ENCODE measurements around the gene KCND3. TPM values are rescaled to one million over a fixed set of nuclear protein-coding genes. Genes with fewer than 3 reads are reported as not detected.

The KCND3 gene
- 0.31 to 0.47 TPM (median 0.42 TPM) in 3 replicates for total RNA-seq

- DNase-seq (ENCODE audit: low spot score in 2 of 2, unreplicated experiment in 2 of 2) = peak; percentile 23 to 63
- Mint-ChIP-seq H3K4me3 (peak within 1 kb of the TSS; percentile 71), H3K27me3 (ENCODE audit: low read depth) (peaks cover 92% of the 10 kb centered on the region), H3K36me3 (no peaks in the 10 kb centered on the region), H3K27ac (no peak within 1 kb of the TSS), H3K9me3 (no peaks in the 10 kb centered on the region), H3K4me1 (peaks cover 16% of the 10 kb centered on the region)
- TF ChIP-seq, protein P1, sequence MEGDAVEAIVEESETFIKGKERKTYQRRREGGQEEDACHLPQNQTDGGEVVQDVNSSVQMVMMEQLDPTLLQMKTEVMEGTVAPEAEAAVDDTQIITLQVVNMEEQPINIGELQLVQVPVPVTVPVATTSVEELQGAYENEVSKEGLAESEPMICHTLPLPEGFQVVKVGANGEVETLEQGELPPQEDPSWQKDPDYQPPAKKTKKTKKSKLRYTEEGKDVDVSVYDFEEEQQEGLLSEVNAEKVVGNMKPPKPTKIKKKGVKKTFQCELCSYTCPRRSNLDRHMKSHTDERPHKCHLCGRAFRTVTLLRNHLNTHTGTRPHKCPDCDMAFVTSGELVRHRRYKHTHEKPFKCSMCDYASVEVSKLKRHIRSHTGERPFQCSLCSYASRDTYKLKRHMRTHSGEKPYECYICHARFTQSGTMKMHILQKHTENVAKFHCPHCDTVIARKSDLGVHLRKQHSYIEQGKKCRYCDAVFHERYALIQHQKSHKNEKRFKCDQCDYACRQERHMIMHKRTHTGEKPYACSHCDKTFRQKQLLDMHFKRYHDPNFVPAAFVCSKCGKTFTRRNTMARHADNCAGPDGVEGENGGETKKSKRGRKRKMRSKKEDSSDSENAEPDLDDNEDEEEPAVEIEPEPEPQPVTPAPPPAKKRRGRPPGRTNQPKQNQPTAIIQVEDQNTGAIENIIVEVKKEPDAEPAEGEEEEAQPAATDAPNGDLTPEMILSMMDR (IDR thresholded peaks at IDR 0.05; ENCODE audit: unreplicated experiment) = no peak
These were observed at the start of gene KCND3 for GRCh38 chr1:111989531-111990025. Gene KCND3, minus strand, starts transcription at chr1:111989668.

- no peak overlapping the region for H3K27ac Mint-ChIP-seq
These were observed 44.8 kb upstream of the KCND3 start for GRCh38 chr1:112034277-112034676.

GRCh38 chr1:112033439-112034120, 44.1 kb upstream of the KCND3 start:
- no peak overlapping the region for H3K27ac Mint-ChIP-seq
- TF ChIP-seq, protein P1 (IDR thresholded peaks at IDR 0.05; ENCODE audit: unreplicated experiment) = no peak
- H3K27me3 Mint-ChIP-seq (ENCODE audit: low read depth) = peaks cover 26% of the 10 kb centered on the region

More at GRCh38 chr1:112034277-112034676, 44.8 kb upstream of the KCND3 start:
- no peak for DNase-seq (ENCODE audit: low spot score in 2 of 2, unreplicated experiment in 2 of 2)
- H3K4me1 Mint-ChIP-seq = no peaks in the 10 kb centered on the region
- no peaks in the 10 kb centered on the region for H3K9me3 Mint-ChIP-seq
- TF ChIP-seq, protein P1 (IDR thresholded peaks at IDR 0.05; ENCODE audit: unreplicated experiment) = no peak
- H3K36me3 Mint-ChIP-seq = no peaks in the 10 kb centered on the region
- H3K4me3 Mint-ChIP-seq = no peak overlapping the region
- peaks cover 21% of the 10 kb centered on the region for H3K27me3 Mint-ChIP-seq (ENCODE audit: low read depth)

GRCh38 chr1:112030157-112030556, 40.7 kb upstream of the KCND3 start:
- Mint-ChIP-seq H3K4me3 (no peak overlapping the region), H3K9me3 (no peaks in the 10 kb centered on the region), H3K4me1 (no peaks in the 10 kb centered on the region), H3K27ac (no peak overlapping the region), H3K36me3 (no peaks in the 10 kb centered on the region), H3K27me3 (ENCODE audit: low read depth) (peaks cover 36% of the 10 kb centered on the region)
- TF ChIP-seq, protein P1 (IDR thresholded peaks at IDR 0.05; ENCODE audit: unreplicated experiment) = no peak
- DNase-seq (ENCODE audit: low spot score in 2 of 2, unreplicated experiment in 2 of 2) = no peak

More at GRCh38 chr1:112033439-112034120, 44.1 kb upstream of the KCND3 start:
- DNase-seq (ENCODE audit: low spot score in 2 of 2, unreplicated experiment in 2 of 2) = no peak
- no peaks in the 10 kb centered on the region for H3K36me3 Mint-ChIP-seq
- H3K9me3 Mint-ChIP-seq = no peaks in the 10 kb centered on the region
- no peak overlapping the region for H3K4me3 Mint-ChIP-seq
- no peaks in the 10 kb centered on the region for H3K4me1 Mint-ChIP-seq

DNA sequence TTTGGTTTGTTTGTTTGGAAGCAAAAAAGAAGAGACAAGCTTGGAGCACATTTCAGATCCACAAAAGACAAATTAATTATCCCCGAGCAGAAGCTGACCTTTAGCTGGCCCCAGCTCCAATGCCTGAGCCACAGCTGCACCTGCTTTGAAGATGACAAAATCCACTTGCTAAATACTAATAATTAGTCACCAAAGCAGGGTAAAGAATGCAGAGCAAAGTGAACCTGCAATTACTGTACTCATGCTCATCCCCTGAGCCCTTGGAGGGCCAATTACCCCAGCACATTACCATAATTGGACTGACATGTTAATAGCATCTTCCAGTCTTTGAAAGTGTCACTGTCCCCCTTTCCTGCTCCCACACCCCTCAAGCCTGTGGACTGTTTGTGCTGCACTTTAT, 38.2 kb upstream of the KCND3 start:
- Mint-ChIP-seq H3K27ac (no peak overlapping the region), H3K9me3 (no peaks in the 10 kb centered on the region), H3K27me3 (ENCODE audit: low read depth) (peaks cover 33% of the 10 kb centered on the region), H3K4me1 (no peaks in the 10 kb centered on the region), H3K36me3 (no peaks in the 10 kb centered on the region), H3K4me3 (no peak overlapping the region)
- no peak for DNase-seq (ENCODE audit: low spot score in 2 of 2, unreplicated experiment in 2 of 2)
- TF ChIP-seq, protein P1 (IDR thresholded peaks at IDR 0.05; ENCODE audit: unreplicated experiment) = no peak
